Spleen (tissue), 7 donors: Measurements from ENCODE around the gene PACSIN3.

Source experiments
- CTCF ChIP-seq, 11 experiments: fragments of 200-600 bp in 7 of 11; fragments of 450-650 bp in 4 of 11; sonication (generic) in 4 of 11; IDR thresholded peaks in 8 of 11; conservative IDR thresholded peaks in 3 of 11; 1 replicate in 7 of 11; 2 replicates in 4 of 11; pipeline versions ENCODE4 v1.4.0 to v1.8.0; 2016 to 2021; ENCODE audit warnings: antibody characterized with exemption in 11 of 11, inconsistent platforms in 4 of 11, mild to moderate bottlenecking in 1 of 11
- POLR2A ChIP-seq, 3 donors: fragments of 450-650 bp; IDR thresholded peaks; one replicate each; pipeline ENCODE4 v1.5.1; 2017; ENCODE audit warnings: antibody characterized with exemption in 3 of 3, mild to moderate bottlenecking in 1 of 3
- POLR2AphosphoS5 ChIP-seq, 3 donors: sonication (generic); formaldehyde crosslinking; IDR thresholded peaks; one replicate each; pipeline ENCODE4 v1.5.1; 2017; ENCODE audit warnings: antibody characterized with exemption in 3 of 3
- donor health status: DM: no; HTN: no; CAD: no; lungs with moderate emphysema.
- donor health status: DM: no; HTN: no; CAD: no.
- donor health status: DM: no; HTN: no; CAD: no.

DNA sequence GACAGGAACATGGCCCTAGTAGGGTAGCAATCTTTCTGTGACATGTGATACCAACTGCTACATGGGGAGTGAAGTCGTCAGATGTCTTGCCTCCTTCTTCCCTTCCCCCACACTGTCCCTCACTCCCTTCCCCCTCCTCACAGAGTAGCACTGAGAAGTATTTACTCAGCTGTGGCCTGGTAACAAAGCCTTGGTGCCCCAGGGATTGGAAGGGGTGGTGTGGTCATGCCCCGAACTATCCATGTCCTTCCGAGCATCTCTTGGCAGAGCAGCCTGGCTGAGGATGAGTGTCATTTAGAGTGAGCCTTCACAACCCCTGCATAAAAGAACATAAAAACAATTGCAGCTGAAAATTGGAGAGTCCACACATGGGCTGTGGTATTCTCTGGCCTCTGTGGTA is 55.7 kb downstream of the PACSIN3 start:
- TF ChIP-seq CTCF (IDR thresholded peaks at IDR 0.05 in 8 of 11, conservative IDR thresholded peaks at IDR 0.05 in 3 of 11) (no peak), POLR2A (IDR thresholded peaks at IDR 0.05) (no peak), POLR2AphosphoS5 (IDR thresholded peaks at IDR 0.05) (no peak)
